Activated T-cell treated with anti-CD3 and anti-CD28 coated beads, Interleukin-2, amount 50 U/mL, for 24 hours (primary cell): ENCODE data around the gene GNLY.

Experiments used
- DNase-seq: peaks from one replicate; pipeline ENCODE4 v3.0.0-alpha.2; 2020
- H3K27ac Mint-ChIP-seq: 2 replicates; pipeline ENCODE4 v1.8.0; 2020; ENCODE audit warnings: mild to moderate bottlenecking, mixed read lengths
- H3K27me3 Mint-ChIP-seq: 2 replicates; pipeline ENCODE4 v1.8.0; 2020; ENCODE audit warnings: mixed read lengths
- H3K36me3 Mint-ChIP-seq: 2 replicates; pipeline ENCODE4 v1.8.0; 2020; ENCODE audit warnings: low read depth, mixed read lengths
- H3K4me1 Mint-ChIP-seq: 2 replicates; pipeline ENCODE4 v1.8.0; 2020; ENCODE audit warnings: low read depth, mixed read lengths
- H3K4me3 Mint-ChIP-seq: 2 replicates; pipeline ENCODE4 v1.8.0; 2020; ENCODE audit warnings: mild to moderate bottlenecking, moderate library complexity, mixed read lengths
- H3K9me3 Mint-ChIP-seq: 2 replicates; pipeline ENCODE4 v1.8.0; 2020; ENCODE audit warnings: mixed read lengths

The GNLY gene

GRCh38 chr2:85718009-85718391 is 23.8 kb downstream of the GNLY start:
- no peak for DNase-seq
- H3K27me3 Mint-ChIP-seq: peaks cover 4% of the 10 kb centered on the region

DNA sequence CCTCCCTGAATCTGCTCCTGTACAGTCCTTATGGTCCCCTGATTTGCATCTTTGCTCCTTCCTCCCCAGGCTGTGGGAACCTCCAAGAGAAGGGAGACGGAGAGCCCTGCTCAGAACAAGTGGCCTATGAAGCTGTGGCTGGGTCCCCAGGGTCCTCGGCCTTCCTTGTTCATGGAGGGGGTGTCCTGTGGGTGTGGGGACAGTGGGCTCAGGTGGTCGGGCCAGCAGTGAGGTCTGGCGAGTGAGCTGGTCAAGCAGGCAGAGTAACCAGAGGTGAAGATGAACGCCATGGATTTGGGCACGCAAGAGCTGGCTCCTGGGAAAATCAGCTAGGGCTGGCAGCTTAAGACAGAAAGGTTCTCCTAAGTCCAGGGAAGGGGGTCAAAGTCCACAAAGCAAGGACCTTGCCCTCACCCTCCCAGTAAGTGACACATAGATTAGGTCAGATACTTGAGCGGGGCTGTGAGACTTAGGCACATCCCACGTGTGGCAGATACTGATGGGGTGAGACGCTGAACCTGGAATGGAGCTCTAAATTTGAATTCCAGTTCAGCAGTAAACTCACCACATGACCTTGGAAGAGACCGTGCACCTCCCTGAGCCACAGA is 24.8 kb downstream of the GNLY start:
- no peak overlapping the region for H3K4me3 Mint-ChIP-seq
- H3K4me1 Mint-ChIP-seq: peaks cover 3% of the 10 kb centered on the region
- H3K27ac Mint-ChIP-seq: no peak overlapping the region
- H3K9me3 Mint-ChIP-seq: no peaks in the 10 kb centered on the region
- H3K36me3 Mint-ChIP-seq: no peaks in the 10 kb centered on the region
- peaks cover 4% of the 10 kb centered on the region for H3K27me3 Mint-ChIP-seq
- no peak for DNase-seq

More at GRCh38 chr2:85718009-85718391, 23.8 kb downstream of the GNLY start:
- H3K9me3 Mint-ChIP-seq: no peaks in the 10 kb centered on the region
- no peak overlapping the region for H3K27ac Mint-ChIP-seq
- H3K4me1 Mint-ChIP-seq: peaks cover 4% of the 10 kb centered on the region
- no peak overlapping the region for H3K4me3 Mint-ChIP-seq
- H3K36me3 Mint-ChIP-seq: no peaks in the 10 kb centered on the region

GRCh38 chr2:85719609-85720240 is 25.6 kb downstream of the GNLY start:
- Mint-ChIP-seq H3K27ac (no peak overlapping the region), H3K36me3 (no peaks in the 10 kb centered on the region), H3K4me3 (no peak overlapping the region), H3K27me3 (peaks cover 4% of the 10 kb centered on the region), H3K4me1 (peaks cover 1% of the 10 kb centered on the region), H3K9me3 (no peaks in the 10 kb centered on the region)
- no peak for DNase-seq

DNA sequence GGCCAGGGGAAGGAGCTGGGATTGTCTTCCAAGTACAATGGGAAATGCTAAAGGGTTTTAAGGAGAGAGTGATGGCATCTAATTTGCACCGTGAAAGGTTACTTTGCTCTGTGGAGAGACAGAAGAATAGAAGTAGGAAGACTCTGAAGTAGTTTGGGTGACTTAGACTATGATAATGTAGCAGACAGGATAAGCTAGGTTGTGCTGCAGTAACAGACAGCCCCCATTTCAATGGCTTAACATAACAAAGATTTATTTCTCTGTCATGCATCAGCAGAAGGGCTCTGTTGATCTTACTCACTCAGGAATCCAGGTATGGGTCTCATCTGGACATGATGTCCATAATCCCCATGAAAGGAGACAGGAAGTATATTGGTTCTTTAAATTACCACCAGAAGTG is 26.4 kb downstream of the GNLY start:
- no peak overlapping the region for H3K27ac Mint-ChIP-seq
- H3K36me3 Mint-ChIP-seq: no peaks in the 10 kb centered on the region
- H3K4me3 Mint-ChIP-seq: no peak overlapping the region
- DNase-seq: no peak
- no peaks in the 10 kb centered on the region for H3K9me3 Mint-ChIP-seq
- H3K4me1 Mint-ChIP-seq: no peaks in the 10 kb centered on the region
- peaks cover 4% of the 10 kb centered on the region for H3K27me3 Mint-ChIP-seq

DNA sequence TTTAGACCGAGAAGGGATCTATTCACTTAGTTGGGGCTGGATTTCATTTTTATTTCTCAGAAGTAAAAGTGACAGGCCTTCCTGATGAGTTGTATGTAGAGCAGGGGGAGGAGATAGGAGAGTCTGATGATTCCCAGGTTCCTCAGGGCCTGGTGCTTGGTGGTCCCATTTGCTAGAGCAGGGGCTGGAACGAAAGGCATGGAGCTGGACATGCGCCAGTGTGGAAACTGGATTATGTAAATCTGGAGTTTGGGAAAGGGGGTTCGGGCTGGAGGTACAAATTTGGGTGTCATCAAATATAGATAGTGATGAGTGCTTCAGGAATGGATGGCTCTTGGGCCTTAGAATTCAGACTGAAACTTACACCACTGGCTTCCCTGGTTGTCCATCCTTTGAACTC is 27.5 kb downstream of the GNLY start:
- Mint-ChIP-seq H3K27ac (no peak overlapping the region), H3K9me3 (no peaks in the 10 kb centered on the region), H3K4me1 (no peaks in the 10 kb centered on the region), H3K4me3 (no peak overlapping the region), H3K36me3 (no peaks in the 10 kb centered on the region), H3K27me3 (peaks cover 4% of the 10 kb centered on the region)
- DNase-seq: no peak

DNA sequence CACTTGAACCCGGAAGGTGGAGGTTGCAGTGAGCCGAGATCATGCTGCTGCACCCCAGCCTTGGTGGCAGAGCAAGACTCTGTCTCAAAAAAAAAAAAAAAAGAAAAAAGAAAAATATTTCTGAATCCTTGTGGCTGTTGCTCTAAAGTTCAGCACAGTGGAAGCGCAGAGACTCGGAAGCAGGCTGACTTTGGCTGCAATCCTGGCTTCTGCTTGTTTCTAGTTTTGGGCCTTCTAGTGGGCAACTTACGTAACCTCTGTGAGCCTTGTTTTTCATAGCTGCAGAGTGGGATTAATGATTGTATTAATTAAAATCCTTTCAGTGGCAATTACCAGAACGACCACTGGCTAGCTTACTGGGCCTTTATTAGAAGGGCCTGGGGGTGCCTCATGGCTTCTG is 28.4 kb downstream of the GNLY start:
- H3K4me1 Mint-ChIP-seq: no peaks in the 10 kb centered on the region
- no peak for DNase-seq
- no peaks in the 10 kb centered on the region for H3K36me3 Mint-ChIP-seq
- H3K4me3 Mint-ChIP-seq: no peak overlapping the region
- H3K27ac Mint-ChIP-seq: no peak overlapping the region
- no peaks in the 10 kb centered on the region for H3K9me3 Mint-ChIP-seq
- peaks cover 4% of the 10 kb centered on the region for H3K27me3 Mint-ChIP-seq

DNA sequence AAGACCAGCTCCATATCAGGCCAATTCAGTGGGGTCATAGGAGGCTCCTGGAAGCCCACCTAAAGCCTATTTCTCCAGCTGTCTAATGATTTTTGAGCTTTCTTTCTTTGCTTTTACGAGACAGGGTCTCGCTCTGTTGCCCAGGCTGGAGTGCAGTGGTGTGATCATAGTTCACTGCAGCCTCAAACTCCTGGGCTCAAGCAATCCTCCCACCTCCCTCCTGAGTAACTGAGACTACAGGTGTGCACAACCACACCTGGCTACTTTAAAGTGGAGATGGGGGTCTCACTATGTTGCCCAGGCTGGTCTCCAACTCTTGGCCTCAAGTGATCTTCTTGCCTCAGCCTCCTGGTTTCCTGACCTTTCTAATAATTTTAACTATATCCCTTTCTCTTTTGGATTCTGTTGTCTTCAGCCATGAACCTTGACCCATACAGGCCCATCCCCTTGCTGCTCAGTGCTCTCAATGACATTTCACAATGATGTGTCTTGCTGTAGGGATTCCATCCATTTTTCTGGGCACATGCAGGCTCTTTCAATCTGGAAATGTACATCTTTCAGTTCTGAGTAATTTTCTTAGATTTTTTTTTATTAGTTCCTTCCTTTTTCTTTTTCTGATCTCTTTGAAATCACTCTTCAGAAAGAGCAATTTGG is 29.7 kb downstream of the GNLY start:
- H3K9me3 Mint-ChIP-seq: no peaks in the 10 kb centered on the region
- H3K36me3 Mint-ChIP-seq: no peaks in the 10 kb centered on the region
- no peak for DNase-seq
- H3K27ac Mint-ChIP-seq: no peak overlapping the region
- no peak overlapping the region for H3K4me3 Mint-ChIP-seq
- H3K4me1 Mint-ChIP-seq: peaks cover 2% of the 10 kb centered on the region
- peaks cover 9% of the 10 kb centered on the region for H3K27me3 Mint-ChIP-seq

GRCh38 chr2:85724731-85725181 is 30.6 kb downstream of the GNLY start:
- Mint-ChIP-seq H3K36me3 (no peaks in the 10 kb centered on the region), H3K27me3 (peaks cover 13% of the 10 kb centered on the region)

DNA sequence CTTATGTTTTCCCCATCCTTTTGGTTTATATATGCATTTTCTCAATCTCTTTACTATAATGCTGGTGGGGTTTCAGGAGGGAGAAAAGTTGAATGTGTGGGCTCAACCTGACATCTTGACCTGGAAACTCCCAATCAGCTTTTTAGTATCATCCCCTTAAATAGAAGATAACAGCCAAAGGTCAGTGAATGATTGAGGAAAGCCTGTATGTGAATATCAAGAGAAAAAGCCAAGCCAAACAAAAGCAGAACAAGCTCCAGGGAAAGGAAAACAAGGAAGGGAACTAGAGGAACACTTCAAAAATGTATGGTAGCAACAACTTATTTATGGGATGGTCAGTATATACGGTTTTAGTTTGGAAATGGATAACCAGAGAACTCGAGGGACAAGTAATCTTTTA is 31.3 kb downstream of the GNLY start:
- Mint-ChIP-seq H3K27ac (no peak overlapping the region), H3K4me3 (no peak overlapping the region), H3K4me1 (peaks cover 5% of the 10 kb centered on the region), H3K36me3 (no peaks in the 10 kb centered on the region), H3K27me3 (peaks cover 13% of the 10 kb centered on the region), H3K9me3 (no peaks in the 10 kb centered on the region)
- DNase-seq: no peak

More at GRCh38 chr2:85724731-85725181, 30.6 kb downstream of the GNLY start:
- H3K27ac Mint-ChIP-seq: no peak overlapping the region
- H3K4me3 Mint-ChIP-seq: no peak overlapping the region
- H3K9me3 Mint-ChIP-seq: no peaks in the 10 kb centered on the region
- H3K4me1 Mint-ChIP-seq: peaks cover 5% of the 10 kb centered on the region
- no peak for DNase-seq

DNA sequence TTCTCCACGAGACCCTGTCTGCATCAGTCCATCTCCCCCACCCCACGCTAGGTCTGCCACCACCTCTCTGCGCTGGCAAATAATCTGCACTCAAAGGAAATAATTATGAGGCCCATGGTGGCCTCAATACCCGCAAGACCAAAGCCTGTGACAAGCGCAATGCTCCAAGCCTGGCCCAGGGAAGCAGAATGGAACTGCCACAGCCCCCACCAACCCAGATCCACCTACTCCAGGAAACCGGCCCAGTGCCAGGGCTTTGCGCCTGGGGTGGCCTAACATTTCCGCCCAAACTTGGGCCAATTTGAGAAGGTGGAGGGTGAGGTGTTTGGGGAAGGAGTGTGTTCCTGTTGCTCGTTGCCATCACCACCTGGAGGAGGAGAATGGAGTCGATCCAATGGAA is 33.6 kb downstream of the GNLY start:
- Mint-ChIP-seq H3K9me3 (no peaks in the 10 kb centered on the region), H3K4me1 (peaks cover 5% of the 10 kb centered on the region), H3K4me3 (no peak overlapping the region), H3K36me3 (no peaks in the 10 kb centered on the region), H3K27me3 (peaks cover 13% of the 10 kb centered on the region), H3K27ac (no peak overlapping the region)
- DNase-seq: no peak

GRCh38 chr2:85728342-85728741 is 34.2 kb downstream of the GNLY start:
- Mint-ChIP-seq H3K27me3 (peaks cover 13% of the 10 kb centered on the region), H3K36me3 (no peaks in the 10 kb centered on the region), H3K27ac (no peak overlapping the region), H3K4me3 (no peak overlapping the region), H3K4me1 (peaks cover 5% of the 10 kb centered on the region), H3K9me3 (no peaks in the 10 kb centered on the region)
- no peak for DNase-seq

DNA sequence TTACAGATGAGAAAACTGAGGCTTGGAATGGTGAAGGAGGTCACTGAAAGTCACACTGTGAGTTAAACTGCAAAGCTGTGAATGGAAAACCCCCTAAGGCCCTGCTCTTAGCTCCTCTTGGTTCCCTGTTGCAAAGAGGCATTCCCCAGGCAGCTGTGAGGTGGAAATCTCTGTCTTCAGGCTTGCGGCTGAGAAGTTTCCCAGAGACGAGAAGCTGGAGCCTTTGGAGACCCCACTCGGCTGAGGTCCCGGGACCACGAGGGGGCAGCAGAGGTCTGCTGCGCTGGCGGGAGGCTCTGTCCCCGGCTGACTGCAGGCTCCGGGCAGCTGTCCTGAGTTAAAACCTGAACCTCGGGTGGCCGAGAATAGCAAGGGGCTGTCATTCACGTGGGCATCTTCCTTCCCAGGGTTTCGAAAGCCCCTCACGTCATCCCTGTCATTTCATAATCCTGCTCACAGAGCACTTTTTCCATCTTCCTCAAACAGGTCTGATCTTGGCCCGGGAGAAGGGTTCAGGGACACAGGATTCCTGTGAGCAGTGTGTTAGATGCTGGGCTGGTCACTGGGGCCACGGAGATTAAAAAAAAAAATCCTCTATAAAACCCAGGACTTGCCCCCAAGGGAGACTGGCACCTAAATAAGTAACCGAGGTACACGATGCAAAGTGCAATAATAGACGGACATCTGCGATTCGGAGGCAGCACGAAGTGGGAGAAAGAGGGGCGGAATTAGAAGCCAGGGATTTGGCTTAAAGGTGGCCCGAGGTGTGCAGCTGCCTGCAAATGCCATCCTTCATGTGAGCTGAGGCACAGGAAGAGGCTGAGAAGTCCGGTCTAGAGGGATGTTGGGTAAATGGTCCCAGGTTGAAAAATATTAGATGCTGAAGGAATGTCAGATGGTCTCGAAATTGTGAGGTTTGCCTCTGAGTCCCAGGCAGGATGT is 35.0 kb downstream of the GNLY start:
- Mint-ChIP-seq H3K27me3 (peaks cover 13% of the 10 kb centered on the region), H3K27ac (no peak overlapping the region), H3K4me3 (no peak overlapping the region), H3K9me3 (no peaks in the 10 kb centered on the region), H3K4me1 (peaks cover 5% of the 10 kb centered on the region), H3K36me3 (no peaks in the 10 kb centered on the region)
- DNase-seq: peak; percentile 84

- H3K9me3 Mint-ChIP-seq: no peaks in the 10 kb centered on the region
- no peak overlapping the region for H3K4me3 Mint-ChIP-seq
- no peak overlapping the region for H3K27ac Mint-ChIP-seq
- DNase-seq: no peak
- H3K36me3 Mint-ChIP-seq: no peaks in the 10 kb centered on the region
- H3K4me1 Mint-ChIP-seq: peaks cover 5% of the 10 kb centered on the region
- peaks cover 13% of the 10 kb centered on the region for H3K27me3 Mint-ChIP-seq
Measured at GRCh38 chr2:85729825-85730510, 35.8 kb downstream of the GNLY start.

GRCh38 chr2:85730686-85731230 is 36.6 kb downstream of the GNLY start:
- peaks cover 16% of the 10 kb centered on the region for H3K27me3 Mint-ChIP-seq
- H3K9me3 Mint-ChIP-seq: no peaks in the 10 kb centered on the region
- H3K36me3 Mint-ChIP-seq: no peaks in the 10 kb centered on the region
- DNase-seq: no peak
- no peak overlapping the region for H3K4me3 Mint-ChIP-seq
- H3K27ac Mint-ChIP-seq: no peak overlapping the region
- peaks cover 5% of the 10 kb centered on the region for H3K4me1 Mint-ChIP-seq
